ENCODE results near the gene CLK1. TPM values are rescaled to one million over a fixed set of nuclear protein-coding genes. Genes with fewer than 3 reads are reported as not detected.

The CLK1 gene
- total and polyA plus RNA-seq, 9 of the 15 experiments (the other 6 are each of a cell fraction or from before 2014, with no cell fraction given): 29.3 to 99.2 (median 47.0) TPM

DNA sequence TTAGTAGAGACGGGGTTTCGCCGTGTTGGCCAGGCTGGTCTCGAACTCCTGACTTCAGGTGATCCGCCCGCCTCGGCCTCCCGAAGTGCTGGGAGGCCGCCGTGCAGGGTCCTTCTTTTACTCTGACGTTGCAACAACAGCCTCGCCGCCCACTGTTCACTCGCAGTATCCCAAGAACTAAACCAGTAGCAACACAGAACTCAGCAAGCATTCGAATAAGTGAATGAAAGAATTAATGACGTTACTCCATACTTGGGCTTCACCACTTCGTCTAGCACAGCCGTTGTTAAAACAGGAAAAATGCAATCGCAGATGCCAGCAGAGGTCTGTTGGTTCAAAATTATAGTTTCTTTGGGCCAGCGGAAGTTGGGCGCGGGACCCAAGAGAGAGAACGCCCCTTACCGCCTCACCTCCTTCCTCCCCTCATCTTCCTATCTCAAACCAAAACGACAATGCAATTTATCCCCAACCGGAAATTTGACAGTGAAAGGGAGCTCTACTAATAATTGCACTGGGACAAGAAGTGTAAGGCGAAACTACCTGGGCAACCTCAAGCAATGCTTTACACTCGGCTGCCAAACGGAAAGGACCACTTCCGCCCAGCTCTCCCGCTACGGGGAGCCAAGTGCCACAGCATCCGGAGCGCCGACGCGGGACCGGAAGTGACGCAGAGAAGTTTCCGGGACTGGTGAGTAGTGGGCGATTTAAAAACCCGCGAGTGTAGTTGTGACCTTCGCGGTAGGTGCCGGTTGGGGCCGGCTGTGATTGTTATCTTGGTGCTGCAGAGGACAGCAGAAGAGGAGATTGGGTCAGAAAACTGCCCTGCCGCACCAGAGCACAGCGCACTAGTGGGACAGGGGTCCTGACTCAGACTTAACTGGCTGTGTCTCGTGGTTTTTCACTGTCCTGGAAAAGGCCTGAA is 24.5 kb upstream of the CLK1 start, which contains the start of the genes NIF3L1 and PPIL3 (continued):
- TF ChIP-seq, protein P1, sequence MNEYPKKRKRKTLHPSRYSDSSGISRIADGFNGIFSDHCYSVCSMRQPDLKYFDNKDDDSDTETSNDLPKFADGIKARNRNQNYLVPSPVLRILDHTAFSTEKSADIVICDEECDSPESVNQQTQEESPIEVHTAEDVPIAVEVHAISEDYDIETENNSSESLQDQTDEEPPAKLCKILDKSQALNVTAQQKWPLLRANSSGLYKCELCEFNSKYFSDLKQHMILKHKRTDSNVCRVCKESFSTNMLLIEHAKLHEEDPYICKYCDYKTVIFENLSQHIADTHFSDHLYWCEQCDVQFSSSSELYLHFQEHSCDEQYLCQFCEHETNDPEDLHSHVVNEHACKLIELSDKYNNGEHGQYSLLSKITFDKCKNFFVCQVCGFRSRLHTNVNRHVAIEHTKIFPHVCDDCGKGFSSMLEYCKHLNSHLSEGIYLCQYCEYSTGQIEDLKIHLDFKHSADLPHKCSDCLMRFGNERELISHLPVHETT (CRISPR knock-in tag; conservative IDR thresholded peaks at IDR 0.05 in 1 of 2, IDR thresholded peaks at IDR 0.05 in 1 of 2): peak in 1 of 2 experiments; percentile 80; a peak in 1 of 4 replicates
- TF ChIP-seq, protein P2, sequence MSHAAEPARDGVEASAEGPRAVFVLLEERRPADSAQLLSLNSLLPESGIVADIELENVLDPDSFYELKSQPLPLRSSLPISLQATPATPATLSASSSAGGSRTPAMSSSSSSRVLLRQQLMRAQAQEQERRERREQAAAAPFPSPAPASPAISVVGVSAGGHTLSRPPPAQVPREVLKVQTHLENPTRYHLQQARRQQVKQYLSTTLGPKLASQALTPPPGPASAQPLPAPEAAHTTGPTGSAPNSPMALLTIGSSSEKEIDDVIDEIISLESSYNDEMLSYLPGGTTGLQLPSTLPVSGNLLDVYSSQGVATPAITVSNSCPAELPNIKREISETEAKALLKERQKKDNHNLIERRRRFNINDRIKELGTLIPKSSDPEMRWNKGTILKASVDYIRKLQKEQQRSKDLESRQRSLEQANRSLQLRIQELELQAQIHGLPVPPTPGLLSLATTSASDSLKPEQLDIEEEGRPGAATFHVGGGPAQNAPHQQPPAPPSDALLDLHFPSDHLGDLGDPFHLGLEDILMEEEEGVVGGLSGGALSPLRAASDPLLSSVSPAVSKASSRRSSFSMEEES (CRISPR knock-in tag; IDR thresholded peaks at IDR 0.05): no peak
- TF ChIP-seq TARDBP (IDR thresholded peaks at IDR 0.05) (no peak; the same call in 1 of the 2 replicates), NR2C2 (CRISPR knock-in tag; IDR thresholded peaks at IDR 0.05) (peak; percentile 68; the same call in 1 of the 2 replicates), NR2C2 (tag; IDR thresholded peaks at IDR 0.05) (peak; percentile 88), BRF1 (IDR thresholded peaks at IDR 0.05; ENCODE audit: borderline replicate concordance, extremely low read depth, insufficient read length) (no peak), MCM3 (IDR thresholded peaks at IDR 0.05) (no peak), PHB2 (IDR thresholded peaks at IDR 0.05; ENCODE audit: low read depth) (no peak), FUS (optimal IDR thresholded peaks at IDR 0.05; ENCODE audit: low read depth, low read length) (no peak), XRCC5 (IDR thresholded peaks at IDR 0.05; ENCODE audit: low read depth, low read length) (peak; percentile 66), ZKSCAN8 (CRISPR knock-in tag; IDR thresholded peaks at IDR 0.05) (0 out of 2 replicates have a peak, but pooled peaks have one; percentile 21), CBX1 (IDR thresholded peaks at IDR 0.05; ENCODE audit: low read depth) (no peak), TAF9B (IDR thresholded peaks at IDR 0.05; ENCODE audit: partially characterized antibody) (peak; percentile 82), ZNF830 (CRISPR knock-in tag; IDR thresholded peaks at IDR 0.05) (0 out of 2 replicates have a peak, but pooled peaks have one; percentile 51), MAFF (IDR thresholded peaks at IDR 0.05; ENCODE audit: low read length) (no peak)
- TF ChIP-seq, protein P3, sequence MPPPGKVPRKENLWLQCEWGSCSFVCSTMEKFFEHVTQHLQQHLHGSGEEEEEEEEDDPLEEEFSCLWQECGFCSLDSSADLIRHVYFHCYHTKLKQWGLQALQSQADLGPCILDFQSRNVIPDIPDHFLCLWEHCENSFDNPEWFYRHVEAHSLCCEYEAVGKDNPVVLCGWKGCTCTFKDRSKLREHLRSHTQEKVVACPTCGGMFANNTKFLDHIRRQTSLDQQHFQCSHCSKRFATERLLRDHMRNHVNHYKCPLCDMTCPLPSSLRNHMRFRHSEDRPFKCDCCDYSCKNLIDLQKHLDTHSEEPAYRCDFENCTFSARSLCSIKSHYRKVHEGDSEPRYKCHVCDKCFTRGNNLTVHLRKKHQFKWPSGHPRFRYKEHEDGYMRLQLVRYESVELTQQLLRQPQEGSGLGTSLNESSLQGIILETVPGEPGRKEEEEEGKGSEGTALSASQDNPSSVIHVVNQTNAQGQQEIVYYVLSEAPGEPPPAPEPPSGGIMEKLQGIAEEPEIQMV (tag; conservative IDR thresholded peaks at IDR 0.05; ENCODE audit: low read depth): 0 out of 2 replicates have a peak, but pooled peaks have one; percentile 14
- TF ChIP-seq, protein P4, sequence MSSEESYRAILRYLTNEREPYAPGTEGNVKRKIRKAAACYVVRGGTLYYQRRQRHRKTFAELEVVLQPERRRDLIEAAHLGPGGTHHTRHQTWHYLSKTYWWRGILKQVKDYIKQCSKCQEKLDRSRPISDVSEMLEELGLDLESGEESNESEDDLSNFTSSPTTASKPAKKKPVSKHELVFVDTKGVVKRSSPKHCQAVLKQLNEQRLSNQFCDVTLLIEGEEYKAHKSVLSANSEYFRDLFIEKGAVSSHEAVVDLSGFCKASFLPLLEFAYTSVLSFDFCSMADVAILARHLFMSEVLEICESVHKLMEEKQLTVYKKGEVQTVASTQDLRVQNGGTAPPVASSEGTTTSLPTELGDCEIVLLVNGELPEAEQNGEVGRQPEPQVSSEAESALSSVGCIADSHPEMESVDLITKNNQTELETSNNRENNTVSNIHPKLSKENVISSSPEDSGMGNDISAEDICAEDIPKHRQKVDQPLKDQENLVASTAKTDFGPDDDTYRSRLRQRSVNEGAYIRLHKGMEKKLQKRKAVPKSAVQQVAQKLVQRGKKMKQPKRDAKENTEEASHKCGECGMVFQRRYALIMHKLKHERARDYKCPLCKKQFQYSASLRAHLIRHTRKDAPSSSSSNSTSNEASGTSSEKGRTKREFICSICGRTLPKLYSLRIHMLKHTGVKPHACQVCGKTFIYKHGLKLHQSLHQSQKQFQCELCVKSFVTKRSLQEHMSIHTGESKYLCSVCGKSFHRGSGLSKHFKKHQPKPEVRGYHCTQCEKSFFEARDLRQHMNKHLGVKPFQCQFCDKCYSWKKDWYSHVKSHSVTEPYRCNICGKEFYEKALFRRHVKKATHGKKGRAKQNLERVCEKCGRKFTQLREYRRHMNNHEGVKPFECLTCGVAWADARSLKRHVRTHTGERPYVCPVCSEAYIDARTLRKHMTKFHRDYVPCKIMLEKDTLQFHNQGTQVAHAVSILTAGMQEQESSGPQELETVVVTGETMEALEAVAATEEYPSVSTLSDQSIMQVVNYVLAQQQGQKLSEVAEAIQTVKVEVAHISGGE (CRISPR knock-in tag; IDR thresholded peaks at IDR 0.05): peak; percentile 94 to 99 (median 98)

All from K562 (cell line).